ENCODE data around the gene NCK2. TPM values are rescaled to one million over a fixed set of nuclear protein-coding genes. Genes with fewer than 3 reads are reported as not detected.

NCK2 gene
- polyA plus RNA-seq, 1 experiment, result 20.5 TPM

GRCh38 chr2:105814291-105814940, 69.7 kb downstream of the NCK2 start:
- DNase-seq (ENCODE audit: low read depth, low spot score), result no peak
- POLR2A ChIA-PET, result no interaction called here
- TF ChIP-seq CTCF (IDR thresholded peaks at IDR 0.05; ENCODE audit: low read depth, low read length), result no peak
- H3K27me3 ChIP-seq (ENCODE audit: control insufficient read depth, insufficient read depth, low read length), result no peaks in the 10 kb centered on the region
- CTCF ChIA-PET, result interaction anchor here (0.8 kb wide), 1 partner anchor 14 kb away, joined by 3 read pairs; no protein-coding TSS in a partner anchor
- H3K4me3 ChIP-seq (ENCODE audit: low read depth, low read length), result no peak overlapping the region
- H3K9me3 ChIP-seq (ENCODE audit: control insufficient read depth, insufficient read depth, low read length), result no peaks in the 10 kb centered on the region
- no peak overlapping the region for H3K27ac ChIP-seq (ENCODE audit: low read depth, low read length)

- Histone ChIP-seq H3K4me3 (ENCODE audit: low read depth, low read length) (no peak overlapping the region), H3K27ac (ENCODE audit: low read depth, low read length) (no peak overlapping the region), H3K27me3 (ENCODE audit: control insufficient read depth, insufficient read depth, low read length) (no peaks in the 10 kb centered on the region), H3K9me3 (ENCODE audit: control insufficient read depth, insufficient read depth, low read length) (no peaks in the 10 kb centered on the region)
- DNase-seq (ENCODE audit: low read depth, low spot score), result no peak
- ChIA-PET POLR2A (no interaction called here), CTCF (no interaction called here)
- TF ChIP-seq CTCF (IDR thresholded peaks at IDR 0.05; ENCODE audit: low read depth, low read length), result no peak
These were observed 70.7 kb downstream of the NCK2 start for GRCh38 chr2:105815401-105815800.

GRCh38 chr2:105820151-105820550, 75.4 kb downstream of the NCK2 start:
- POLR2A ChIA-PET, result no interaction called here
- H3K27me3 ChIP-seq (ENCODE audit: control insufficient read depth, insufficient read depth, low read length), result no peaks in the 10 kb centered on the region
- CTCF ChIA-PET, result no interaction called here

GRCh38 chr2:105820691-105821090, 76.0 kb downstream of the NCK2 start:
- H3K4me3 ChIP-seq (ENCODE audit: low read depth, low read length), result no peak overlapping the region
- H3K27ac ChIP-seq (ENCODE audit: low read depth, low read length), result no peak overlapping the region
- no peak for DNase-seq (ENCODE audit: low read depth, low spot score)
- ChIA-PET POLR2A (no interaction called here), CTCF (no interaction called here)
- H3K27me3 ChIP-seq (ENCODE audit: control insufficient read depth, insufficient read depth, low read length), result no peaks in the 10 kb centered on the region
- TF ChIP-seq CTCF (IDR thresholded peaks at IDR 0.05; ENCODE audit: low read depth, low read length), result no peak
- H3K9me3 ChIP-seq (ENCODE audit: control insufficient read depth, insufficient read depth, low read length), result no peaks in the 10 kb centered on the region

More at GRCh38 chr2:105820151-105820550, 75.4 kb downstream of the NCK2 start:
- no peaks in the 10 kb centered on the region for H3K9me3 ChIP-seq (ENCODE audit: control insufficient read depth, insufficient read depth, low read length)
- no peak overlapping the region for H3K4me3 ChIP-seq (ENCODE audit: low read depth, low read length)
- TF ChIP-seq CTCF (IDR thresholded peaks at IDR 0.05; ENCODE audit: low read depth, low read length), result no peak
- DNase-seq (ENCODE audit: low read depth, low spot score), result no peak
- H3K27ac ChIP-seq (ENCODE audit: low read depth, low read length), result no peak overlapping the region

GRCh38 chr2:105821428-105822125, 76.9 kb downstream of the NCK2 start:
- CTCF ChIA-PET, result interaction anchor here (0.8 kb wide), 1 partner anchor 10 kb away, joined by 3 read pairs; no protein-coding TSS in a partner anchor
- H3K4me3 ChIP-seq (ENCODE audit: low read depth, low read length), result no peak overlapping the region
- H3K27me3 ChIP-seq (ENCODE audit: control insufficient read depth, insufficient read depth, low read length), result no peaks in the 10 kb centered on the region
- no peak for DNase-seq (ENCODE audit: low read depth, low spot score)
- no peak for TF ChIP-seq CTCF (IDR thresholded peaks at IDR 0.05; ENCODE audit: low read depth, low read length)
- no peaks in the 10 kb centered on the region for H3K9me3 ChIP-seq (ENCODE audit: control insufficient read depth, insufficient read depth, low read length)
- POLR2A ChIA-PET, result no interaction called here
- no peak overlapping the region for H3K27ac ChIP-seq (ENCODE audit: low read depth, low read length)
